ENCODE results near the gene LIN9.

The LIN9 gene

DNA sequence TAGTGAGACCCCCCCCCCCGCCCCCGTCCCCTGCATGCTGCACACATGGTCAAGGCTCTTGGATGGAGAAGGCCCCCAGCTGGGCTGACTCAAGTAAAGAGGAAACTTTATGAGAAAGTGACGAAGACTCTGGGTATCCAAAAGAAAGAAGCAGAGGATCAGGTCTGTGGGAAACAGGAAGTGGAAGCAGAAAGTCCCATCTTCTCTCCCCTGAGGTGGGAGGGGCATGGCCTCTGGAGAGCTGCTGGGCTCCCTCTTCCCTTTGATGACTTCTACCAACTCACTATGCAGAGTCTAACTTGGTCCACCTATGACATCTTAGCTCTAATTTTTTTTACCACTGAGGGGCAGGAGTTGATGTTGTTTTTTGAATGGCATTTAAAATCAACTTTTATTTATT lies 42.7 kb upstream of the LIN9 start:
- TF ChIP-seq, protein P1, sequence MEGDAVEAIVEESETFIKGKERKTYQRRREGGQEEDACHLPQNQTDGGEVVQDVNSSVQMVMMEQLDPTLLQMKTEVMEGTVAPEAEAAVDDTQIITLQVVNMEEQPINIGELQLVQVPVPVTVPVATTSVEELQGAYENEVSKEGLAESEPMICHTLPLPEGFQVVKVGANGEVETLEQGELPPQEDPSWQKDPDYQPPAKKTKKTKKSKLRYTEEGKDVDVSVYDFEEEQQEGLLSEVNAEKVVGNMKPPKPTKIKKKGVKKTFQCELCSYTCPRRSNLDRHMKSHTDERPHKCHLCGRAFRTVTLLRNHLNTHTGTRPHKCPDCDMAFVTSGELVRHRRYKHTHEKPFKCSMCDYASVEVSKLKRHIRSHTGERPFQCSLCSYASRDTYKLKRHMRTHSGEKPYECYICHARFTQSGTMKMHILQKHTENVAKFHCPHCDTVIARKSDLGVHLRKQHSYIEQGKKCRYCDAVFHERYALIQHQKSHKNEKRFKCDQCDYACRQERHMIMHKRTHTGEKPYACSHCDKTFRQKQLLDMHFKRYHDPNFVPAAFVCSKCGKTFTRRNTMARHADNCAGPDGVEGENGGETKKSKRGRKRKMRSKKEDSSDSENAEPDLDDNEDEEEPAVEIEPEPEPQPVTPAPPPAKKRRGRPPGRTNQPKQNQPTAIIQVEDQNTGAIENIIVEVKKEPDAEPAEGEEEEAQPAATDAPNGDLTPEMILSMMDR (IDR thresholded peaks at IDR 0.05): no peak
- Mint-ChIP-seq H3K36me3 (ENCODE audit: low read depth) (peaks cover 8% of the 10 kb centered on the region), H3K27me3 (ENCODE audit: low read depth, poor library complexity) (no peaks in the 10 kb centered on the region), H3K4me1 (peaks cover 57% of the 10 kb centered on the region), H3K27ac (no peak overlapping the region), H3K9me3 (no peaks in the 10 kb centered on the region), H3K4me3 (no peak overlapping the region)
- DNase-seq: no peak

DNA sequence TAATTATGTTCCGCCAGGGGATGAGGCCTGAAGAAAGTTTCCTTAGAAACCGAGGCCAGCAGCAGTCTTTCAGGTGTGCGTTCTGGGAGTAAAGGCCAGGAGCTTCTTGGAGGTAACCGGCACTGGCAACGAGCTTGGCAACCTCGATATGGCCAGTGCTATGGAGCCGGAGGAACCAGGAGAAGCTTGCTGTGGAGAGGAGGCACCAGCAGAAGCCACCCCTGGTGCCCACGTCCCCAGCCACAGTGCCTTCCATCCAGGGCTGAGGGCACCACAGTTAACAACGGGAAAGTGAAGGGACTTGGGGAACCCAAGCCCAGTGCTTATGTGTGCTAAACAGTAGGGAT lies 41.5 kb upstream of the LIN9 start:
- peaks cover 53% of the 10 kb centered on the region for H3K4me1 Mint-ChIP-seq
- H3K27ac Mint-ChIP-seq: peak overlapping the region; percentile 95
- no peaks in the 10 kb centered on the region for H3K9me3 Mint-ChIP-seq
- no peak for DNase-seq
- TF ChIP-seq, protein P1 (IDR thresholded peaks at IDR 0.05): no peak
- no peak overlapping the region for H3K4me3 Mint-ChIP-seq
- H3K27me3 Mint-ChIP-seq (ENCODE audit: low read depth, poor library complexity): no peaks in the 10 kb centered on the region
- peaks cover 4% of the 10 kb centered on the region for H3K36me3 Mint-ChIP-seq (ENCODE audit: low read depth)

DNA sequence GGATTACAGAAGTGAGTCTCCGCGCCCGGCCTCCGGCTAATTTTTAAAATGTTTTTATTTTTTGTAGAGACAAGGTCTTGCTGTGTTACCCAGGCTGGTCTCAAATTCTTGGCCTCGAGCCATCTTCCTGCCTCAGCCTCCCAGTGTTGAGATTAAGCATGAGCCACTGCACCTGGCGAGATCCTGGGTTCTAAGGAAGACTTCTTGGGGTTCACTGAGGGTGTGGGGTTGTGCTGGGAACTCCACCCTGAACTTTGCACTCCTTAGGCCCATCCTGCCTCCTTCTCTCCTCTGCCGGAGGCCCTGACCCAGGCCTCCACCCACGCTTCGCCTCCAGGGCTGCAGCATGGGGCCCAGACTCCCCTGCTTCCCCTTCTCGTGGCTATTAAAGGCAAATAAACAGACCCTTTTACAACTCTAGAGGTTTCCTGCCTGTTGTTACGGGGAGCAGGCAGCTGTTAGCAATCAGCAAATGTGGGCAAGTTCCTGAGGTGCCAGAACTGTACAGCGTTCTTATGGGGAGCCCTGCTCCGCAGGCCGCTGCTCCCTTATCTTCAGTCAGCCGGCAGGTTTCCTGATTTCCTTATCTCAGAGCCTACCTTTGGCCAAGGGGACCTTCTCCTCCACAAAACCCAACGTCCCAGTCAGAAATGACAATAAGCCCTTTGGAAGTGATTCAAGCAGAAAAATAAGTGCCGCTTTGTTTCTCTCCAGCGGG lies 41.0 kb upstream of the LIN9 start:
- H3K27me3 Mint-ChIP-seq (ENCODE audit: low read depth, poor library complexity): peaks cover 2% of the 10 kb centered on the region
- H3K27ac Mint-ChIP-seq: peak overlapping the region; percentile 95
- TF ChIP-seq, protein P1 (IDR thresholded peaks at IDR 0.05): no peak
- H3K36me3 Mint-ChIP-seq (ENCODE audit: low read depth): no peaks in the 10 kb centered on the region
- H3K4me3 Mint-ChIP-seq: no peak overlapping the region
- DNase-seq: no peak
- no peaks in the 10 kb centered on the region for H3K9me3 Mint-ChIP-seq
- H3K4me1 Mint-ChIP-seq: peaks cover 56% of the 10 kb centered on the region

DNA sequence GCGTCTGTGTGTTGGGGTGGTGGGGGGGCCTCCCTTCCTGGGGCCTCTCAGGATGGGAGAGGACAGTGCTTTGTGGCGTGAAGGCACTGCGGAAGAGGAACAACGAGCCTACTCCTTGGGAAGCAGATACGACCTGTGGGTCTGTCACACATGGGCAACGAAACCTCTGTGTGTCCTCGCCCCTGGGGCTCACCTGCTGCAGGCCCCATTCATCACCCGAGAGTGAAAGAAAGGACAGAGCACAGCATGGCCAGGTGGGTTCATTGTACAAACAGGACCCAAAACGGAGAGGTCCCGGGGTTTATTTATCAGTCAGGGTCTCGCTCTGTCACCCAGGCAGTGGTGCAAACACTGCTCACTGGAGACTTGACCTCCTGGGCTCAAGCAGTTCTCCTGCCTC lies 40.1 kb upstream of the LIN9 start:
- H3K4me3 Mint-ChIP-seq: peak overlapping the region; percentile 52
- TF ChIP-seq, protein P1 (IDR thresholded peaks at IDR 0.05): no peak
- H3K27me3 Mint-ChIP-seq (ENCODE audit: low read depth, poor library complexity): peaks cover 3% of the 10 kb centered on the region
- no peaks in the 10 kb centered on the region for H3K36me3 Mint-ChIP-seq (ENCODE audit: low read depth)
- H3K9me3 Mint-ChIP-seq: no peaks in the 10 kb centered on the region
- peak overlapping the region; percentile 94 for H3K27ac Mint-ChIP-seq
- DNase-seq: peak; percentile 12
- H3K4me1 Mint-ChIP-seq: peaks cover 62% of the 10 kb centered on the region

DNA sequence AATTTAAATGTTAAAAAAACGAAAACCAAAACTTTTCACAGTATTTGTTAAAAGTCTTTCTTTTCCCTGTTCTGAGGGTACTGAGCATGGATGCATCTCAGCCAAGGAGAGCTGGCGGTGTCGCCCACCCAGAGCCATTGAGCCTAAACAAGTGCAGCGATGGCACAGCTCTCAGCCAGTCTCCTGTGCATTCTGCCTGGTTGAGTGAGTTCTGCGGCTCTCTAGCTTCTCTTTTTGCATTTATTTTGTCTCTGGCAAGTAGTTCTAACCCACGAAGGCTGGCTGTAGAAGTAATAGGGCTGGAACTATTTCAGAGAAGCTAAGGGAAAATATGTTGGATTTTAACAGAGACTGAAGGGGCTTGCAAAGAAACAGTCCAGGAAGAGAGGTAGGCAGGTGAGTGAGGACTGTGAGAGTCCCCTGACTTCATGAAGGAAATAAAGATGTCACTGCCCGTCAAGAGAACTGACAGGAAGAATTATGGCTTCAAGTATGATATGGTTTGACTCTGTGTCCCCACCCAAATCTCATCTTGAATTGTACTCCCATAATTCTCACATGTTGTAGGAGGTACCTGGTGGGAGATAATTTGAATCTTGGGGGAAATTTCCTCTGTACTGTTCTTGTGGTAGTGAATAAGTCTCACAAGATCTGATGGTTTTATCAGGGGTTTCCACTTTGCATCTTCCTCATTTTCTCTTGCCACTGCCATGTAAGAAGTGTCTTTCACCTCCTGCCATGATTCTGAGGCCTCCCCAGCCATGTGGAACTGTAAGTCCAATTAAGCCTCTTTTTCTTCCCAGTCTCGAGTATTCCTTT lies 35.7 kb upstream of the LIN9 start:
- TF ChIP-seq, protein P1 (IDR thresholded peaks at IDR 0.05): no peak
- no peak overlapping the region for H3K4me3 Mint-ChIP-seq
- no peak for DNase-seq
- peaks cover 39% of the 10 kb centered on the region for H3K9me3 Mint-ChIP-seq
- H3K4me1 Mint-ChIP-seq: peaks cover 30% of the 10 kb centered on the region
- H3K27ac Mint-ChIP-seq: peak overlapping the region; percentile 70
- H3K36me3 Mint-ChIP-seq (ENCODE audit: low read depth): peaks cover 9% of the 10 kb centered on the region
- peaks cover 6% of the 10 kb centered on the region for H3K27me3 Mint-ChIP-seq (ENCODE audit: low read depth, poor library complexity)

Measured in nephron progenitor cell (in vitro differentiated cells).